Measurements from ENCODE around the gene KCNQ1OT1. TPM values are rescaled to one million over a fixed set of nuclear protein-coding genes. Genes with fewer than 3 reads are reported as not detected.

KCNQ1OT1 gene
- total RNA-seq, 2 donors from 2014 or later, result 2.3 to 3.3 TPM

- no peaks in the 10 kb centered on the region for H3K36me3 ChIP-seq
- no peaks in the 10 kb centered on the region for H3K27me3 ChIP-seq (replicated peaks; ENCODE audit: insufficient read depth)
- no peaks in the 10 kb centered on the region for H3K4me1 ChIP-seq (ENCODE audit: control insufficient read depth in 1 of 2, low read depth in 2 of 2)
- DNase-seq (ENCODE audit: low spot score), result no peak
- H3K4me3 ChIP-seq, result no peak overlapping the region
- ATAC-seq (ENCODE audit: insufficient number of reproducible peaks, low FRiP score, low read depth), result no peak
- TF ChIP-seq CTCF (IDR thresholded peaks at IDR 0.05), result no peak
- no peaks in the 10 kb centered on the region for H3K9me3 ChIP-seq
- no peak overlapping the region for H3K27ac ChIP-seq
Measured at GRCh38 chr11:2746401-2747247, 46.8 kb upstream of the KCNQ1OT1 start.

GRCh38 chr11:2745511-2745910 lies 45.7 kb upstream of the KCNQ1OT1 start:
- no peaks in the 10 kb centered on the region for H3K27me3 ChIP-seq (replicated peaks; ENCODE audit: insufficient read depth)
- H3K9me3 ChIP-seq, result no peaks in the 10 kb centered on the region
- no peak for DNase-seq (ENCODE audit: low spot score)
- H3K4me3 ChIP-seq, result no peak overlapping the region
- H3K36me3 ChIP-seq, result no peaks in the 10 kb centered on the region
- no peaks in the 10 kb centered on the region for H3K4me1 ChIP-seq (ENCODE audit: control insufficient read depth in 1 of 2, low read depth in 2 of 2)
- ATAC-seq (ENCODE audit: insufficient number of reproducible peaks, low FRiP score, low read depth), result no peak
- TF ChIP-seq CTCF (IDR thresholded peaks at IDR 0.05), result no peak
- H3K27ac ChIP-seq, result no peak overlapping the region

GRCh38 chr11:2744166-2744565 lies 44.4 kb upstream of the KCNQ1OT1 start:
- Histone ChIP-seq H3K9me3 (no peaks in the 10 kb centered on the region), H3K4me1 (ENCODE audit: control insufficient read depth in 1 of 2, low read depth in 2 of 2) (no peaks in the 10 kb centered on the region), H3K27me3 (replicated peaks; ENCODE audit: insufficient read depth) (no peaks in the 10 kb centered on the region), H3K27ac (no peak overlapping the region), H3K4me3 (no peak overlapping the region), H3K36me3 (no peaks in the 10 kb centered on the region)
- ATAC-seq (ENCODE audit: insufficient number of reproducible peaks, low FRiP score, low read depth) (no peak), DNase-seq (ENCODE audit: low spot score) (no peak)
- TF ChIP-seq CTCF (IDR thresholded peaks at IDR 0.05), result no peak

GRCh38 chr11:2743427-2744110 lies 43.8 kb upstream of the KCNQ1OT1 start:
- no peaks in the 10 kb centered on the region for H3K4me1 ChIP-seq (ENCODE audit: control insufficient read depth in 1 of 2, low read depth in 2 of 2)
- no peak for ATAC-seq (ENCODE audit: insufficient number of reproducible peaks, low FRiP score, low read depth)
- no peak for TF ChIP-seq CTCF (IDR thresholded peaks at IDR 0.05)
- no peaks in the 10 kb centered on the region for H3K36me3 ChIP-seq
- no peak for DNase-seq (ENCODE audit: low spot score)
- no peaks in the 10 kb centered on the region for H3K27me3 ChIP-seq (replicated peaks; ENCODE audit: insufficient read depth)
- no peaks in the 10 kb centered on the region for H3K9me3 ChIP-seq
- H3K27ac ChIP-seq, result no peak overlapping the region
- no peak overlapping the region for H3K4me3 ChIP-seq

- ATAC-seq (ENCODE audit: insufficient number of reproducible peaks, low FRiP score, low read depth), result no peak
- H3K27me3 ChIP-seq (replicated peaks; ENCODE audit: insufficient read depth), result no peaks in the 10 kb centered on the region
- no peak overlapping the region for H3K27ac ChIP-seq
Measured at GRCh38 chr11:2742611-2743426, 43.0 kb upstream of the KCNQ1OT1 start.

More at GRCh38 chr11:2742611-2743426, 43.0 kb upstream of the KCNQ1OT1 start:
- no peak for DNase-seq (ENCODE audit: low spot score)
- Histone ChIP-seq H3K9me3 (no peaks in the 10 kb centered on the region), H3K4me3 (no peak overlapping the region), H3K4me1 (ENCODE audit: control insufficient read depth in 1 of 2, low read depth in 2 of 2) (no peaks in the 10 kb centered on the region), H3K36me3 (no peaks in the 10 kb centered on the region)
- no peak for TF ChIP-seq CTCF (IDR thresholded peaks at IDR 0.05)

Measured in thoracic aorta (tissue), 2 donors.